NCI-H524 (cell line): Measurements from ENCODE around the gene SEMA4D.
A peak's percentile ranks its signal among the peaks of the same experiment; 100 is the strongest.

ENCODE experiments used
- DNase-seq, 2 experiments: peaks; one replicate each; lab custom pipeline; 2025; lab: John Stamatoyannopoulos, UW

SEMA4D gene

GRCh38 chr9:89500008-89500407 lies 2.1 kb upstream of the SEMA4D start:
- no peak for DNase-seq

GRCh38 chr9:89498852-89499480 lies 1.1 kb upstream of the SEMA4D start:
- no peak for DNase-seq

GRCh38 chr9:89497257-89497963 lies 503 bp downstream of the SEMA4D start:
- no peak for DNase-seq

GRCh38 chr9:89496645-89497256 lies 1.2 kb downstream of the SEMA4D start:
- no peak for DNase-seq

- no peak for DNase-seq
Observed at GRCh38 chr9:89495824-89496560, 1.9 kb downstream of the SEMA4D start.

GRCh38 chr9:89494199-89494598 lies 3.7 kb downstream of the SEMA4D start:
- no peak for DNase-seq

- DNase-seq: no peak
Observed at GRCh38 chr9:89493671-89494070, 4.2 kb downstream of the SEMA4D start.

- DNase-seq: peak in 1 of 2 experiments; percentile 11
Observed at GRCh38 chr9:89493181-89493580, 4.7 kb downstream of the SEMA4D start.

- no peak for DNase-seq
Observed at GRCh38 chr9:89492586-89492985, 5.3 kb downstream of the SEMA4D start.

- no peak for DNase-seq
Observed at GRCh38 chr9:89491694-89492093, 6.2 kb downstream of the SEMA4D start.

- DNase-seq: no peak
Observed at GRCh38 chr9:89489548-89490530, 8.1 kb downstream of the SEMA4D start.

GRCh38 chr9:89488936-89489335 lies 9.0 kb downstream of the SEMA4D start:
- DNase-seq: no peak

GRCh38 chr9:89488131-89488530 lies 9.8 kb downstream of the SEMA4D start:
- no peak for DNase-seq

- no peak for DNase-seq
Observed at GRCh38 chr9:89486681-89487080, 11.2 kb downstream of the SEMA4D start.

- DNase-seq: no peak
Observed at GRCh38 chr9:89484475-89485404, 13.2 kb downstream of the SEMA4D start.

GRCh38 chr9:89483592-89484474 lies 14.1 kb downstream of the SEMA4D start:
- DNase-seq: no peak

- DNase-seq: no peak
Observed at GRCh38 chr9:89482901-89483361, 15.0 kb downstream of the SEMA4D start.

GRCh38 chr9:89482056-89482851 lies 15.7 kb downstream of the SEMA4D start:
- DNase-seq: no peak
